ENCODE results near the gene CDH16. TPM values are rescaled to one million over a fixed set of nuclear protein-coding genes. Genes with fewer than 3 reads are reported as not detected.

Gene CDH16
- total RNA-seq, 1 donor from 2014 or later: not detected

GRCh38 chr16:66916518-66916917 is 2.2 kb downstream of the CDH16 start:
- no peak for TF ChIP-seq CTCF (IDR thresholded peaks at IDR 0.05; ENCODE audit: insufficient read depth, low read depth, low read length)
- TF ChIP-seq EZH2 (IDR thresholded peaks at IDR 0.05; ENCODE audit: insufficient read depth, low read length): no peak
- Histone ChIP-seq H3K9ac (ENCODE audit: low read length) (no peak overlapping the region), H3K27ac (ENCODE audit: low read depth, low read length) (no peak overlapping the region), H3K4me1 (ENCODE audit: insufficient read depth, low read length) (peaks cover 3% of the 10 kb centered on the region), H4K20me1 (ENCODE audit: insufficient read depth, low read length) (no peaks in the 10 kb centered on the region), H2AFZ (ENCODE audit: low read depth, low read length) (no peak overlapping the region), H3K9me3 (ENCODE audit: insufficient read depth, low read depth, low read length) (no peaks in the 10 kb centered on the region), H3K4me3 (ENCODE audit: insufficient read depth, low read depth, low read length) (no peak overlapping the region), H3K27me3 (ENCODE audit: insufficient read depth, low read length) (peaks cover 25% of the 10 kb centered on the region), H3K36me3 (ENCODE audit: insufficient read depth, low read length) (no peaks in the 10 kb centered on the region), H3K79me2 (ENCODE audit: insufficient read depth, low read length) (no peaks in the 10 kb centered on the region), H3K4me2 (ENCODE audit: low read length) (no peak overlapping the region)
- FAIRE-seq (no peak), DNase-seq (ENCODE audit: low read depth) (no peak)
- Mint-ChIP-seq H3K36me3 (ENCODE audit: low read depth, unreplicated experiment) (peaks cover 2% of the 10 kb centered on the region), H3K27me3 (ENCODE audit: low read depth, unreplicated experiment) (peaks cover 77% of the 10 kb centered on the region), H3K4me1 (ENCODE audit: low read depth, unreplicated experiment) (no peaks in the 10 kb centered on the region), H3K4me3 (ENCODE audit: unreplicated experiment) (no peak overlapping the region), H3K9me3 (ENCODE audit: unreplicated experiment) (peaks cover 7% of the 10 kb centered on the region), H3K27ac (ENCODE audit: unreplicated experiment) (no peak overlapping the region)

GRCh38 chr16:66915041-66915440 is 3.6 kb downstream of the CDH16 start:
- Histone ChIP-seq H3K4me2 (ENCODE audit: low read length) (no peak overlapping the region), H4K20me1 (ENCODE audit: insufficient read depth, low read length) (no peaks in the 10 kb centered on the region), H3K27ac (ENCODE audit: low read depth, low read length) (no peak overlapping the region), H3K4me3 (ENCODE audit: insufficient read depth, low read depth, low read length) (no peak overlapping the region), H2AFZ (ENCODE audit: low read depth, low read length) (no peak overlapping the region), H3K27me3 (ENCODE audit: insufficient read depth, low read length) (peaks cover 16% of the 10 kb centered on the region), H3K9ac (ENCODE audit: low read length) (no peak overlapping the region), H3K36me3 (ENCODE audit: insufficient read depth, low read length) (no peaks in the 10 kb centered on the region), H3K4me1 (ENCODE audit: insufficient read depth, low read length) (peaks cover under 1% of the 10 kb centered on the region), H3K79me2 (ENCODE audit: insufficient read depth, low read length) (no peaks in the 10 kb centered on the region), H3K9me3 (ENCODE audit: insufficient read depth, low read depth, low read length) (no peaks in the 10 kb centered on the region)
- Mint-ChIP-seq H3K9me3 (ENCODE audit: unreplicated experiment) (peaks cover 7% of the 10 kb centered on the region), H3K4me3 (ENCODE audit: unreplicated experiment) (no peak overlapping the region), H3K36me3 (ENCODE audit: low read depth, unreplicated experiment) (no peaks in the 10 kb centered on the region), H3K27ac (ENCODE audit: unreplicated experiment) (no peak overlapping the region), H3K27me3 (ENCODE audit: low read depth, unreplicated experiment) (peaks cover 68% of the 10 kb centered on the region), H3K4me1 (ENCODE audit: low read depth, unreplicated experiment) (no peaks in the 10 kb centered on the region)
- DNase-seq (ENCODE audit: low read depth): no peak
- no peak for FAIRE-seq
- no peak for TF ChIP-seq CTCF (IDR thresholded peaks at IDR 0.05; ENCODE audit: insufficient read depth, low read depth, low read length)
- no peak for TF ChIP-seq EZH2 (IDR thresholded peaks at IDR 0.05; ENCODE audit: insufficient read depth, low read length)

- TF ChIP-seq EZH2 (IDR thresholded peaks at IDR 0.05; ENCODE audit: insufficient read depth, low read length): no peak
- TF ChIP-seq CTCF (IDR thresholded peaks at IDR 0.05; ENCODE audit: insufficient read depth, low read depth, low read length): no peak
- Histone ChIP-seq H3K4me2 (ENCODE audit: low read length) (no peak overlapping the region), H3K9me3 (ENCODE audit: insufficient read depth, low read depth, low read length) (no peaks in the 10 kb centered on the region), H3K36me3 (ENCODE audit: insufficient read depth, low read length) (no peaks in the 10 kb centered on the region), H3K27me3 (ENCODE audit: insufficient read depth, low read length) (peaks cover 12% of the 10 kb centered on the region), H4K20me1 (ENCODE audit: insufficient read depth, low read length) (no peaks in the 10 kb centered on the region), H3K9ac (ENCODE audit: low read length) (no peak overlapping the region), H3K4me3 (ENCODE audit: insufficient read depth, low read depth, low read length) (no peak overlapping the region), H3K27ac (ENCODE audit: low read depth, low read length) (no peak overlapping the region), H3K4me1 (ENCODE audit: insufficient read depth, low read length) (no peaks in the 10 kb centered on the region), H2AFZ (ENCODE audit: low read depth, low read length) (no peak overlapping the region), H3K79me2 (ENCODE audit: insufficient read depth, low read length) (no peaks in the 10 kb centered on the region)
- H3K27me3 Mint-ChIP-seq (ENCODE audit: low read depth, unreplicated experiment): peaks cover 67% of the 10 kb centered on the region
- no peak overlapping the region for H3K4me3 Mint-ChIP-seq (ENCODE audit: unreplicated experiment)
- no peaks in the 10 kb centered on the region for H3K4me1 Mint-ChIP-seq (ENCODE audit: low read depth, unreplicated experiment)
- FAIRE-seq (no peak), DNase-seq (ENCODE audit: low read depth) (no peak)
- H3K36me3 Mint-ChIP-seq (ENCODE audit: low read depth, unreplicated experiment): no peaks in the 10 kb centered on the region
- H3K9me3 Mint-ChIP-seq (ENCODE audit: unreplicated experiment): peaks cover 7% of the 10 kb centered on the region
- no peak overlapping the region for H3K27ac Mint-ChIP-seq (ENCODE audit: unreplicated experiment)
These were observed 4.1 kb downstream of the CDH16 start for GRCh38 chr16:66914541-66914940.
